HG02973 (cell line): Measurements from ENCODE around the gene TMEM123.

Experiments
- ATAC-seq: cut with Tn5 transposase; IDR thresholded peaks from one replicate; pipeline ENCODE4 v1.9.1; 2021; ENCODE audit warnings: moderate library complexity; ENCODE audit not compliant: unreplicated experiment

The TMEM123 gene

GRCh38 chr11:102473543-102473942 lies 21.0 kb upstream of the TMEM123 start:
- ATAC-seq: no peak

- ATAC-seq: no peak
These were observed 19.6 kb upstream of the TMEM123 start for GRCh38 chr11:102472127-102472526.

- ATAC-seq: no peak
These were observed 18.9 kb upstream of the TMEM123 start for GRCh38 chr11:102471474-102471873.

- no peak for ATAC-seq
These were observed 17.7 kb upstream of the TMEM123 start for GRCh38 chr11:102470251-102470650.

- ATAC-seq: no peak
These were observed 16.7 kb upstream of the TMEM123 start for GRCh38 chr11:102469196-102469821.

- ATAC-seq: no peak
These were observed 16.1 kb upstream of the TMEM123 start for GRCh38 chr11:102468616-102469195.

GRCh38 chr11:102467853-102468580 lies 15.5 kb upstream of the TMEM123 start:
- ATAC-seq: no peak

- no peak for ATAC-seq
These were observed 14.6 kb upstream of the TMEM123 start for GRCh38 chr11:102467080-102467708.

- no peak for ATAC-seq
These were observed 13.1 kb upstream of the TMEM123 start for GRCh38 chr11:102465696-102466095.

GRCh38 chr11:102464859-102465500 lies 12.4 kb upstream of the TMEM123 start:
- ATAC-seq: no peak

GRCh38 chr11:102464037-102464436 lies 11.5 kb upstream of the TMEM123 start:
- ATAC-seq: no peak

GRCh38 chr11:102462610-102463009 lies 10.0 kb upstream of the TMEM123 start:
- no peak for ATAC-seq

GRCh38 chr11:102459393-102459792 lies 6.8 kb upstream of the TMEM123 start:
- no peak for ATAC-seq

GRCh38 chr11:102458548-102458947 lies 6.0 kb upstream of the TMEM123 start:
- no peak for ATAC-seq

GRCh38 chr11:102457865-102458264 lies 5.3 kb upstream of the TMEM123 start:
- ATAC-seq: no peak

GRCh38 chr11:102457056-102457677 lies 4.6 kb upstream of the TMEM123 start:
- no peak for ATAC-seq

GRCh38 chr11:102456381-102456780 lies 3.8 kb upstream of the TMEM123 start:
- ATAC-seq: no peak

- no peak for ATAC-seq
These were observed 1.4 kb upstream of the TMEM123 start for GRCh38 chr11:102453921-102454320.

GRCh38 chr11:102453302-102453695 lies 734 bp upstream of the TMEM123 start:
- no peak for ATAC-seq

- ATAC-seq: peak; percentile 58
These were observed 694 bp downstream of the TMEM123 start for GRCh38 chr11:102451681-102452460.
